ENCODE measurements around the gene CLNK.

Gene CLNK

DNA sequence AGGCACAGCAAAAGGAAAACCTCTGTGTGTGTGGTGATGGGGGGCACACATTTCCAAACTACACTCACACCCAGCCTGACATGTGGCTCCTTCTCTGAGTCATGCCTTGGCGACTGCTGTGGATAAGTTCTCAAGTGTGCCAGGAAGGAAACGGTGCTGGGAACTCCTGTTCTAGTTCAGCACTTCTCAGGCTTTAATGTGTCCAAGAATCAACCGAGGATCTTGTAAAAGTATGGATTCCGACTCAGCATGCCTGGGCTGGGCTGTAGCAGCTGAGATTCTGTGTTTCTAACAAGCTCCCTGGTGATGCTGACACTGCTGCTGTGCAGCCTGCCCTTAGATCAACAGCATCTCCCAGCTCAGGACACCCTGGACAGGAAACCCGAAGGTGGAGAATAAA lies 20.2 kb downstream of the CLNK start:
- in situ Hi-C loops (cut with MboI; ENCODE audit: low sequenced_read_pairs): no loop called here

GRCh38 chr4:10662937-10663336 lies 21.6 kb downstream of the CLNK start:
- in situ Hi-C loops (cut with MboI; ENCODE audit: low sequenced_read_pairs): no loop called here

DNA sequence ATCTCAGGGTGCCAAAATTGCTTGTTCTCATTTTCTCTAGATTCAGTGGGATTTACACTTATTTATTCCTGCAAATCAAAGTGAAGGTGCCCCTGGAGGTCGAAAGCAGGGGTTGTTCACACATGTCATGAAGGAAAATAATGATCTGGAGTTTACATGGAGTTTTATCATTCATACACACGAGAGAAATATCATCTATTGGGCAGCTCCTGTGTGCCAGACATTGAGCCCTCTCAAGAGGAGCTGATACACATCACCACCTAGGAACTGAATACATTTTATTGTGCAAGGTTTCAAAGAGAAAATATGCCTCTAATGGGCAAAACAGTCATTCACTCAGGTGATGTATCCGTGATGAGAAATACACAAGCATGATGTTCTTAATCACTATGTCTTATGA lies 23.5 kb downstream of the CLNK start:
- in situ Hi-C loops (cut with MboI; ENCODE audit: low sequenced_read_pairs): no loop called here

DNA sequence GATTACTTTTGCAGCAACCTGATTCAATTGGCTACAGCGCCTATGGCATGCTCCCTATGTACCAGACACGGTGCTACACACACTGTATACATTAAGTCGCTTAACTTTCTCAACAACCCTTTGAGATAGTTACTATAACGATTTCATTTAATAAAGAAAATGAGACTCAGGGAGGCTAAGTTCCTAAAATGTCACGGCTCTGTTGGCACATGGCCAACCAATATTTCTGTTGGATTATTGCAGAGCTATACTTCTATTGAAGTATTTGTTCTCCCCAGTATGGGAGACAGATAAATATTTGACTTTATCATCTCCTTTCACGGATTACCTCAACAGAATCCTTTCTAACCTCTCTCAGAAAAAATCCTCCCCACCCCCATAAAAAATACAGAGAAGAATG lies 25.3 kb downstream of the CLNK start:
- in situ Hi-C loops (cut with MboI; ENCODE audit: low sequenced_read_pairs): no loop called here

- in situ Hi-C loops (cut with MboI; ENCODE audit: low sequenced_read_pairs): no loop called here
Observed at GRCh38 chr4:10656988-10657387, 27.6 kb downstream of the CLNK start.

GRCh38 chr4:10656420-10656819 lies 28.1 kb downstream of the CLNK start:
- in situ Hi-C loops (cut with MboI; ENCODE audit: low sequenced_read_pairs): no loop called here

- in situ Hi-C loops (cut with MboI; ENCODE audit: low sequenced_read_pairs): no loop called here
Observed at GRCh38 chr4:10655968-10656367, 28.6 kb downstream of the CLNK start.

GRCh38 chr4:10648479-10648878 lies 36.1 kb downstream of the CLNK start:
- in situ Hi-C loops (cut with MboI; ENCODE audit: low sequenced_read_pairs): no loop called here

DNA sequence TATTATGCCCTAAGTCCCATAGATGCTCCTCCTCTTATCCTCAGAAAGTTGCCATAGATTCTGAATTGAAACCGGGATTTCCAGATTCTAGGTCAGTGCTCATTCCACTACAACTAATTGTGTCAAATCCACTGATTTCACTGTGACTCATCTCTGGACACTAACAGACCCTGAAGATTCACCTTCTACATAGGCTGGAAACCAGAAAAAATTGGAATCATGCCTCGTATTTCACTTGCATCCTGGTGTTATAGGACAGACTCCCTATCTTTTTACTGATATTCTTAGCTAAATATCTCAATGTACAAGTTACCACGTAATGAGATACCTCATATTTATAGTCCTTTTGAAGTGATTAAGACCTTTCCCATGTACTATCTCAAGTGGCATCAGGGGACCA lies 36.7 kb downstream of the CLNK start:
- in situ Hi-C loops (cut with MboI; ENCODE audit: low sequenced_read_pairs): no loop called here

- in situ Hi-C loops (cut with MboI; ENCODE audit: low sequenced_read_pairs): no loop called here
Observed at GRCh38 chr4:10643600-10644425, 40.8 kb downstream of the CLNK start.

- in situ Hi-C loops (cut with MboI; ENCODE audit: low sequenced_read_pairs): no loop called here
Observed at GRCh38 chr4:10640561-10641201, 43.9 kb downstream of the CLNK start.

GRCh38 chr4:10639664-10640063 lies 44.9 kb downstream of the CLNK start:
- in situ Hi-C loops (cut with MboI; ENCODE audit: low sequenced_read_pairs): no loop called here

DNA sequence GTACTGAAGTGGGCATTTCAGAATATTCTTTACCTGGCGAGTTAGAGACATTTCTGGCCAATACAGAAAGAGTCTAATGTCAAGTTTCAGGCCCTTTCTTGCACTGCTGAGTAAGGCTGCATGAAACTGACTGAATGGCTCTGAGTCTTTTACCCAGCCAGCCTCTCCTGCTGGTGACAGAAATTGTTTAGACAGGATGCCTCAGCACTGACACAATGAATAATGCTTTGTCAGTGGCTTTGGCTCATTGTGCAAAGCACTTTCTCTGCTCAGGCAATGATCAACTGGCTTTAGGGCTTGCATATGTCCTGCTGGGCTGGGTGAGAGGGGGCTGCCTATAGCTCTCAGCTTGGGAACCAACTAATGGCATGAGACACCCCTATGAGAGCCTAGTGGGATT lies 45.5 kb downstream of the CLNK start:
- in situ Hi-C loops (cut with MboI; ENCODE audit: low sequenced_read_pairs): no loop called here

- in situ Hi-C loops (cut with MboI; ENCODE audit: low sequenced_read_pairs): no loop called here
Observed at GRCh38 chr4:10635091-10635490, 49.5 kb downstream of the CLNK start.

DNA sequence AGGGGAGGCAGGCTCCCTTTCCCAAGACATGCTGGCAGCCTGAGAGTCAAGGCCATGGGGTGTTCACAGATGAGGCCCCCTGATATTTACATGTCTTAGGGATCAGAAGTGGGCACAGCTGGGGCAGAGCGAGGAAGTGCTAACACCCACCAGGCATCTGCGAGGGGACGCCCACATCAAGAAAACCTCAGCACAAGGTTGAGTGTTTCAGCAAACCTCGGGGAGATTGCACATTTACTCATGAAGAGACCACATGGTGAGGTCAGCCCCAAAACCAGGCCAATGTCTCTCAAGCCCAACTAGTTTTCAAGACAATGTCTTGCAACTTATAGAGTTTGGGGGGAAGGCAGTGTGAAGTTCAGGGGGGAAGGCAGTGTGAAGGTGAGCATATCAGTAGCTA lies 55.2 kb downstream of the CLNK start:
- in situ Hi-C loops (cut with MboI; ENCODE audit: low sequenced_read_pairs): no loop called here

DNA sequence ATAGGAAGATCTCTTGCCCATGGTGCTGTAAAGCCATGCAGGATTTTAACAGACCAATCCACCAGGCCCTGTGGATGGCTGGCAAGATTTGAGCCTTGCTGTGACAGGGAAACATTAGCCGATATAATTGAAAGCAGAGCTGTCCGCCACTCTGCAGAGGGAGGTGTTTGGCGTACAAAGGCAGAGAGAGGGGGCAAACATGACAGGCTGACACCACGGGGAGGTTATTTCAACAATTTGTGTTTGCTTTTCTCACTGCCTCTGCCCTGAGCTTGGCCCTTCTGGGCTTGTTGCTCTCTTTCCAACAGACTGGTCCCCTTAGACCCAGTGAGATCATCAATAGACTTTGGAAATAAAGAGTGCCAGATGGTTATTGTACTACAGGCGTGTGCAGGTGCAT lies 59.4 kb downstream of the CLNK start:
- in situ Hi-C loops (cut with MboI; ENCODE audit: low sequenced_read_pairs): no loop called here

DNA sequence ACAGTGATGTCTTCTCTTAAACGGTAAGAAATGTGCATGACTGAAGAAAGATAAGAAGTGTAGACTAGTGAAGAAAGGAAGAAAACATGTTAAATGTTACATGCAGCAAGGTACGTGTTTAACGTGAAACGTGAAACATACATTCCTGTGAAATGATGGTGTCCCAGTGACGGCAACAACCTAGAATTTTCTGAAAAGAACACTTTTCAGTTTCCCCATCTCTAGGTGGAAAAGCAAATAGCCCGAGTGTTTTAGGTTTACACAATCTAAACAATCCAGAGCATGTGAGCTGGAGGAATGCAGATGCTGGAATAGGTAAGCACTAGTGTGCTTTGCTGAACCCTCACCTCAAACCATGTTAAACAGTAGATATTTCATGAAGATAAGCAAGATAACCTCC lies 60.7 kb downstream of the CLNK start:
- in situ Hi-C loops (cut with MboI; ENCODE audit: low sequenced_read_pairs): no loop called here

DNA sequence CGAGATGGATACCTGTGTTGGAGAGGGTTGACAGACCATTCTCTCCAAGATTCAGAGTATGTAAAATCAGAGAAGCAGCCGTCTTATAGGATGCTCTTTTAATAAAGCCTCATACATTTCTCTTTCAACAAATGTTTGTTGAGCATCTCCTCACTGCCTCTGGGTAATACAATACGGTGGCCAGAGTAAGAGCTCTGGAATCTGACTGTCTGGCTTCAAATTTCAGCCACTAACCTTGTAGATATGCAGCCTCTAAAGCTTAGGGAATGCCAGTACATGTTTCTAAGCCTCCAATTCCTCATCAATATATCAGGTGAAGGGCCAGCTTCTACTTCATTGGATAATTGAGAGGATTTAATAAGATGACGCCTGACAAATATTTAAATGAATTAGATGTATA lies 61.3 kb downstream of the CLNK start:
- in situ Hi-C loops (cut with MboI; ENCODE audit: low sequenced_read_pairs): no loop called here

- in situ Hi-C loops (cut with MboI; ENCODE audit: low sequenced_read_pairs): no loop called here
Observed at GRCh38 chr4:10622728-10623127, 61.8 kb downstream of the CLNK start.

GRCh38 chr4:10620935-10621488 lies 63.6 kb downstream of the CLNK start:
- in situ Hi-C loops (cut with MboI; ENCODE audit: low sequenced_read_pairs): no loop called here

GRCh38 chr4:10619855-10620254 lies 64.7 kb downstream of the CLNK start:
- in situ Hi-C loops (cut with MboI; ENCODE audit: low sequenced_read_pairs): no loop called here

DNA sequence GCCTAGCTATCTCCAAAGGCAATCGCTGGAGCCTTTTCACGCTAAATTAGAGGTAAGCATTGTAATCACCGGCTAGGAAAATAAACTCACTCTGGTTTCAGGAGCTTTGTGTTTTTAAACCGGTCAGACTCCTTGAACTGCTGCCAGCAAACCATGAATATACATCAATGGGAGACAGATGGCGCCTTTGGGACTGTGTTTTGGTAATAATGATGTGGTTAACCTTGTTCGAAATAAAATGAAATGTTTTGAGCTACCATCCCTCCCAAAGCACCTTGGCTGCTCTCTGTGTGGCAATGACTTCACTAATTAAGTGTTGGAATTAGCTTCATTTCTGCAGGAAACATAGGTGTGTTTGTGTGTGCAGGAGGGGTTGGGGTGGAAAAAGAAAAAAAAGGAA lies 65.3 kb downstream of the CLNK start:
- in situ Hi-C loops (cut with MboI; ENCODE audit: low sequenced_read_pairs): no loop called here
